Measurements from ENCODE around the gene ACAP1.
A peak's percentile ranks its signal among the peaks of the same experiment; 100 is the strongest.

The ACAP1 gene, protein sequence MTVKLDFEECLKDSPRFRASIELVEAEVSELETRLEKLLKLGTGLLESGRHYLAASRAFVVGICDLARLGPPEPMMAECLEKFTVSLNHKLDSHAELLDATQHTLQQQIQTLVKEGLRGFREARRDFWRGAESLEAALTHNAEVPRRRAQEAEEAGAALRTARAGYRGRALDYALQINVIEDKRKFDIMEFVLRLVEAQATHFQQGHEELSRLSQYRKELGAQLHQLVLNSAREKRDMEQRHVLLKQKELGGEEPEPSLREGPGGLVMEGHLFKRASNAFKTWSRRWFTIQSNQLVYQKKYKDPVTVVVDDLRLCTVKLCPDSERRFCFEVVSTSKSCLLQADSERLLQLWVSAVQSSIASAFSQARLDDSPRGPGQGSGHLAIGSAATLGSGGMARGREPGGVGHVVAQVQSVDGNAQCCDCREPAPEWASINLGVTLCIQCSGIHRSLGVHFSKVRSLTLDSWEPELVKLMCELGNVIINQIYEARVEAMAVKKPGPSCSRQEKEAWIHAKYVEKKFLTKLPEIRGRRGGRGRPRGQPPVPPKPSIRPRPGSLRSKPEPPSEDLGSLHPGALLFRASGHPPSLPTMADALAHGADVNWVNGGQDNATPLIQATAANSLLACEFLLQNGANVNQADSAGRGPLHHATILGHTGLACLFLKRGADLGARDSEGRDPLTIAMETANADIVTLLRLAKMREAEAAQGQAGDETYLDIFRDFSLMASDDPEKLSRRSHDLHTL

DNA sequence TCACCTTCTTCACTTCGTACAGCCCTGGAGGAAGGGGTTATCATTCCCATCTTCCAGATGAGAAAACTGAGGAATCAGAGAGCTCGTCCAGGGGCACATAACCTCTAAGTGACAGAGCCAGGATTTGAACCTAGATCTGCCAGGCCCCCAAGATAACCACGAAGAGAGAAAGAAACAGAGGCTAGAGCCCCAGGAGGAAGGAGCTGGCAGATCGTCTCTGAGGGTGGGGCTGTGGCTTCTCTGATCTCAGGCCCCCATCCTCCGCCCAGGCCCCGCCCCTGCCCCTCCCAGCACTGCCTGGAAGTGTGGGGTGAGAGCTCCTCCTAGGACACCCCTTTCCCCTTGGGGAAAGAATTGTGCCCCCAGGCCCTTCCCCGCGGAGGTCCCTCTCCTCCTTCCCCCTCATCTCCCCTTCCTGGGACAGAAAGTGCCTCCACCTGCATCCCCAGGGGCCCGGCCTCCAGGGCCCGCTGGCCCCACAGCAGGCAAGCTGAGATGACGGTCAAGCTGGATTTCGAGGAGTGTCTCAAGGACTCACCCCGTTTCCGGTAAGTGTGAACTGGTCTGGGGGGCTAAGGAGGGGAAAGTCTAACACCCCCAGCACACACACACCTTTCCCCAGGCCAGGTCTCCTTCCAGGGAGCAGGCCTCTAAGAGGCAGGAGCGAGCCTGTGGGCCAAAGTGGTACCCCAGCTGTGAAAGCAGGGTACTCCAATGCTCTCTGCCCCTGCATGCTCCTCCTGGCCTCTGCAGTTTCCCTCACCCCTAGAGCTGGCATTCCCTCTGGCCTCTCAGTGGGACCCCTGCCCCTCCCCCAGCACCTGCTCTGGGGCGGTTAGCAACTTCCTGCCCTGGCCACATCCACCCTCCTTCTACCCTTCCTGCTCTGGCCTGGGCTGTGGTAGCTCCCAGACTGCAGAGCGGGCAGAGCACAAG, at the start of gene ACAP1:
Gene ACAP1, plus strand, starts transcription at position 290 of the 936 bp plus-strand sequence. Its CDS starts 206 bp downstream, at position 496.
- no peak for DNase-seq

DNA sequence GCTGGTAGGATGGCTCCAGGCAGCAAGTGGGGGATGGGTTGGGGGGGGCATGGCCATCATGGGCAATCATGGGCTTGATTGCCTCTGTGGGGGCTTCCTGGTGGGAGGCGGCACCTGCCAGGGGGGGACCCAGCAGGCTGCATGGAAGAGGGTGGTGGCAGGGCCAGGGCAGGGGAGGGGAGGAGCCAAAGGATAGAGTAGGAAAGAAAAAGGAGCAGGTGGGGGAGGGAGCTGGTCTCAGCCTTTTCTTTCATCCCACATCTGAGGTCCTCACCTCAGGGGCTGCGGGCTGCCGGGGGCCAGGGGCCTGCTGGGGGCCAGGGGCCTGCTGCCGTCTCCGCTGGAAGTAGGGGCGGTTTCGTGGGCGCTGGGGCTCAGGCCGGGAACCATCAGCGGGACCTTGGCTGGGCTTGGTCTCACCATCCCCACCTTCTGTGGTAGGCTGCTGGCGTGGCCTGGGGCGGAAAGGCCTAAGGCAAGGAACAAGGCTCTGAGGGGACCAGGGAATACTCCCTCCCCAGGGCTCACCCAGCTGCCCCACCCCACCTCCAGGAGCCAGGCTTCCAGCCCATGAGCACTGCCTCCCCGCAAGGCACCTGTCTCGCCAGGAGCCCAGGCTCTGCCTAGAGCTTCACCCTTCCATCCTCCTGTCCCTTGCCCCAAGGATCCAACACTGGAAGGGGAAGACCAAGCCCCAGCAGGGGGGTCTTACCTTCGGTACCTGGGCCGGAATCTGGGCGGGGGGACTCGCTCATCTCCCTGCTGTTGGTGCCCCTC, 46.9 kb upstream of the ACAP1 start:
- no peak for DNase-seq

DNA sequence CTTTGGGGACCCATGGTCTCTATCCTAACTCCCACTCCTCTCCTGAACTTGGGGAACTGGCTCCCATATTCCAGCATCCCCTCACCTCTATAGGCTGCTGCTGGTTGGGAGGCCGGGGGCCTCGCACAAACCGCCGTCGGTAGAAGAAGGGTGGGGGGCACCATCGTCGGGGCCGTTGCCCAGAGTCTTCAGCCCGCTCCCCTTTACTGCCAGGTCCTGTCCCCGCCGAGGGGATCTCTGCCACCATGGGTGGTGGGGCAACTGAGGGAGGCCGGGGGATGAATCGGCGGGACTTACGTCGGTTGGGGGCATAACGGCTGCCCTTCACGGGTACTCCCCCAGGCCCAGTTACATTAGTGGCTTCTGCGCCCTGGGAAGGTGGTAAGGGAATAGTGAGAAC, 46.2 kb upstream of the ACAP1 start:
- no peak for DNase-seq

GRCh38 chr17:7290685-7291084, 45.6 kb upstream of the ACAP1 start:
- DNase-seq: no peak

- DNase-seq: no peak
Measured at GRCh38 chr17:7292194-7292593, 44.1 kb upstream of the ACAP1 start.

DNA sequence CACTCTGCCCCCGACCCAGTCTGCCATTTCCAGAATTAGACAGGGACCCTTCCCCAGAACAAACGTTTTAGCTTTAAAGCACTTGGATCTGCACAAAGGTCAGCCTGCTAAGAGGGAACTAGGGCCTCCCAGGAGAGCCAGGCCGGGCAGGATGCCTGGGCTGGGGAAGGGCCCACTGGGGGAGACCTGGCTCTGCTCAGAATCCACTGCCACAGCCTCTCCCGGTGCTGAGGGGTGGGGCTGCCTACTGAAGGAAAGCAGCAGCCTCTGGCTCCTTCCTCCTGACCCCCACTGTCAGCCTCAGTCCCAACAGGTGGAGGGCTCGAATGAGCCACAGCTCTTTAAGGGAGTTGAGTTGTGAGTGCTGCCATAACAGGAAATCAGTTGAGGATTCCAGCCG, 43.6 kb upstream of the ACAP1 start:
- DNase-seq: no peak

DNA sequence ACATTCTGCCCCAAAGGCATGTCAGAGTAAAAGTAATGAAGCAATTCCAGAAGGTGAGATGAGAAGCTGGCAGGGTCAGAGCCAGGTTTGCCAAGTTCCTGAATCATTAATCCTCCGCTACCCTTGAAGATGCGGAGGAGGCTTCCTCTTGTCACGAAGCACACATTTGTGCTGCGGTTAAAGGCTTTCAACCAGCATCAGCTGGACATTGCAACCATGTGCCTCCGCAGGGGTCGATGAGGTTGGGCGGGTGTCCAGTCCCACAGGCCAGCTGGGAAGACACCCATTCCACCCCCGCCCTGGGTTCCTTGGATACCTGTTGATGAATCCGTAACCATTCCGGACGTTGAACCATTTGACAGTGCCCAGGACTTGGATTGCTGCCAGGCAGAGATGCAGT, 43.2 kb upstream of the ACAP1 start:
- DNase-seq: no peak

DNA sequence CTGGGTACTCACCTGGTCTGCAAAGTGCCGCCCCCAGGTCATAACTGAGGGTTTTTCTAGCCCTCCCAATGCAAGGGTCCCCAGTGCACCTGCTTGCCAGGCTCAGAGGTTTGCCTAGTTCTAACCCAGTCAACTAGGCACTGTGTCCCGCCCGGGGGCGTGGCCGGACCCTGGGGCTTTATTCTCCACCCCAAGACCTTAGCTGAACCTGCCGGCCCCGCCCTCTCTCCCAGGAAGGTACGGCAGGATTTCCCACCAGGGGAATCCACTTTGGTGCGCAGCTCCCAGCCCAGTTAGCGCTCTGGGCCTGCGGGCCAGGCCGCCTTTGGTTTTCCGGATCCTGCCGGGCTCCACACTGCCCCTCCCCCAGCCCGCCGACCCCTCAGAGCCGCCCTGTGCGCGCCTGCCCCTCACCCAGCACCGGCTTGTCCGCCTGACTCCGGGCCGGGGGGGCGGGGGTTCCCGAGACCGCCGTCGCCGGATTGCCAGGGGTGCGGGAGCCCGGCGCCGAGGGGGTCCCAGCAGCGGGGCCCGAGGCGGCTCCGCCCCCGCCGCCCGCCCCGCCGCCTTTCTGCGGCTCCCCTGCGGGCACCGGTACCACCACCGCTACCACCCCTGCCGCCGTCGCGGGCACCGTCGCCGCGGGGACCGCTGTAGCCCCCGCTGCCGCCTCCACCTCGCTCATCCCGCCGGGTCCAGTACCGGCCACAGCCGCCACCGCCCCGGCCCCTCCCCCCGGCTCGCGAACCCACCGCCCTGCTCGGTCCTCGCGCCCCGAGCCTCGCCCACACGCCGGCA, 42.3 kb upstream of the ACAP1 start:
- DNase-seq: no peak

- peak; percentile 56 for DNase-seq
Measured at GRCh38 chr17:7294614-7295153, 41.6 kb upstream of the ACAP1 start, which contains the start of gene YBX2. YBX2 (minus strand) TSS chr17:7294639; CDS start chr17:7294500, 139 bp downstream.

- no peak for DNase-seq
Measured at GRCh38 chr17:7295230-7296180, 40.8 kb upstream of the ACAP1 start.

DNA sequence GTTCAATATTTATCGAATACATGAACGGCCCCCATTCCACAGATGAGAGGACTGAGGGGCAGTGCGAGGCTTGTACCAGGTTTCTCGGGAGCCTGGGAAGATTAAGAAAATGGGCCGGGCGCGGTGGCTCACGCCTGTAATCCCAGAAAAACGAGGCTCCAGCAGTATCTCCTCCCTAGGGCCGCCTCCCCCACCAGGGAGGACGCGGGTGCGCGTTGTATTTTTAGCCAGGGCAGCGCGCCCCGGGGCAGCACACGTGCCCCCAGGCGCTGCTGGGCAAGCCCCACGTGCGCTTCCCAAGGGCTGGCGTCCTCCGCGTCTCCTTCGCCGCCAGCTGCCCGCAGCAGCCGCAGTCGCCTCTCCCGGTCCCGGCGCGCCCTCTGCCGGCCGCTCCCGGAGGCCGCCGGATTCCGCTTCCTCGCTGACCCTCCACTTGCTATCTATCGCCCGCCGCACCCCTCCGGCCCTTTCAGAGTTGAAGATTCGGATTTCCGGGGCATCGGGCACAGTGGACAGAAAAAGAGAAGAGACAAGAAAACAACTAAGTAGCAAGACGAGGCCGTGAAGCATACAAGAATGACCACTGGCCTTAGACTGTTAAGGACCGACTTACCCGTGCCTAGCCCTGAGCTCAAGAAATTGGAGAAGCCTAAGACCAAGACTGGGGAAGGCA, 40.0 kb upstream of the ACAP1 start:
- DNase-seq: peak; percentile 73

- no peak for DNase-seq
Measured at GRCh38 chr17:7304179-7304578, 32.1 kb upstream of the ACAP1 start.

GRCh38 chr17:7306911-7307685, 29.2 kb upstream of the ACAP1 start, which contains the start of gene EIF5A:
EIF5A (plus strand) TSS chr17:7307628; CDS start chr17:7309636, 2,008 bp downstream.
- peak; percentile 99 for DNase-seq

- no peak for DNase-seq
Measured at GRCh38 chr17:7307686-7308624, 28.4 kb upstream of the ACAP1 start.

DNA sequence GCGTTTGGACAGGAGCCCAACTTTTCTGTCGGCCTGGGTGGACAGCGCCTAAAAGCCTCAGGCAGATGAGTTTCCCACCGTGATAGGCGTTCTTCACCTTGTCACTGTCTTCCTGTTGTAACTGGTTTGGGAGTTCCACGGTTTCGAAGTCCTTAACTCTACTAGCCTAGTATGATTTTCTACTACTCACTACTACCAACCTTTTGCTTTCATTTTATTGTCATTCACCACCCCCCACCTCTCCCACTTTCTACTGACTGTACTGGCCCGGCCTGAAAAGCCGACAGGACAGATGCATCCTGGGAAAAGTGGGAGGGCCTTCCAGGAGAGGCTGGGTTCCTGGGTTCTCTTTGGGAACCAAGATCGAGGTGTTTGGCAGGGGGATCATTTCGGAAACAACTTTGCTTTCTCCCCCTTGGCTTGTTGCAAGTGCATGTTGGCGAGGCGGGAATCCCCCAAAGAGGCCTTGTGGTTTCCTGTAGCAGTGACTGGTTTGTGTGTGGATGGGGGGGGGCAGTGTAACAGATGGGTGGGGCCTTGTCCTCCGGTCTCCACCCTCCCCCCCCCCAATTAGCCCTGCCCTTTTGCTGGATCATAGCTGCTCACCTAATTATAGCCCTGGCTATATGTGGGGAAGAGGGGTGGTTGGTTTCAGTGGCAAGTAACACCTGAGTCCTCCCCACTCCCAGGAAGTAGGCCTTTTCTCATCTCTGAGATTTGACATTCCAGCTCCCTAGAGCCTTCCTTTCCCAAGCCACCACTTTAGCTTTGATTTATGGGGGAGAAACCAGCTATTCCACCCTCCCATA, 27.5 kb upstream of the ACAP1 start:
- DNase-seq: peak; percentile 60

DNA sequence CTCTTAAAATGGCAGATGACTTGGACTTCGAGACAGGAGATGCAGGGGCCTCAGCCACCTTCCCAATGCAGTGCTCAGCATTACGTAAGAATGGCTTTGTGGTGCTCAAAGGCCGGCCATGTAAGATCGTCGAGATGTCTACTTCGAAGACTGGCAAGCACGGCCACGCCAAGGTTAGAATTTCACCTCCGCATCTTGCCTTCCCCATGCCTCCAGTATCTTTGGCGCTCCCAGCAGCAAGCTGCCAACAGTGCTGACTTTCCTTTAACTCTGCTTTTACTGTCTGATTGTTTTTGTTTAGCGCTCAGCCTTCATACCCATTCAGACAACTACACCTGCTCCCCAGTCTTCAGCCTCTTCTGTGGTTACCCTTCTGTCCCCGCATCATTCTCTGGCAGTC, 26.7 kb upstream of the ACAP1 start:
- DNase-seq: no peak
